Tibial nerve (tissue), 4 donors: Measurements from ENCODE around the gene ERBB4. TPM values are rescaled to one million over a fixed set of nuclear protein-coding genes. Genes with fewer than 3 reads are reported as not detected.

Experiments
- DNase-seq, 2 donors: peaks; one replicate each; pipeline ENCODE4 v3.0.0-alpha.2; 2019; ENCODE audit warnings: low spot score in 2 of 2
- H3K27ac ChIP-seq, 4 donors: fragments of 200-600 bp; sonication (generic) in 3 of 4; one replicate each; pipeline ENCODE4 v1.5.1; 2017 to 2019; ENCODE audit warnings: mild to moderate bottlenecking in 1 of 4
- H3K27me3 ChIP-seq, 2 donors: fragments of 200-600 bp; sonication (generic) in 1 of 2; one replicate each; pipeline versions ENCODE4 v1.5.1 to v1.6.0; 2017 to 2019
- H3K36me3 ChIP-seq, 3 donors: fragments of 200-600 bp; sonication (generic); one replicate each; pipeline ENCODE4 v1.5.1; 2018 to 2019
- H3K4me1 ChIP-seq, 4 donors: fragments of 200-600 bp; sonication (generic) in 3 of 4; one replicate each; pipeline ENCODE4 v1.5.1; 2017 to 2019
- H3K4me3 ChIP-seq, 4 donors: fragments of 200-600 bp; sonication (generic) in 3 of 4; one replicate each; pipeline ENCODE4 v1.5.1; 2017 to 2019; ENCODE audit warnings: mild to moderate bottlenecking in 1 of 4, moderate library complexity in 1 of 4
- H3K9me3 ChIP-seq, 4 donors: fragments of 200-600 bp; sonication (generic) in 3 of 4; one replicate each; pipeline ENCODE4 v1.5.1; 2017 to 2019
- EP300 ChIP-seq, 2 donors: sonication (generic); formaldehyde crosslinking; IDR thresholded peaks; one replicate each; pipeline ENCODE4 v1.6.1; 2017; ENCODE audit warnings: antibody characterized with exemption in 2 of 2, mild to moderate bottlenecking in 1 of 2
- POLR2A ChIP-seq, 2 donors: fragments of 450-650 bp; IDR thresholded peaks; one replicate each; pipeline ENCODE4 v1.6.1; 2017; ENCODE audit warnings: antibody characterized with exemption in 2 of 2, mild to moderate bottlenecking in 2 of 2, moderate library complexity in 2 of 2
- WGBS, 2 donors: methylation state at CpG; one replicate each; pipeline ENCODE4 v1.1.5; 2018; 5-methylcytosine and 5-hydroxymethylcytosine counted together
- total RNA-seq, 4 donors: library from RNA; depleted of rRNA; stranded (reverse); fragments of >200 nt; gene quantifications; one replicate each; pipeline ENCODE4 v1.1.0, GENCODE V29; 2016
- TF ChIP-seq, protein P1 (sequence below), 5 experiments: fragments of 200-600 bp in 3 of 5; fragments of 450-650 bp in 2 of 5; sonication (generic) in 3 of 5; IDR thresholded peaks; one replicate each; pipeline ENCODE4 v1.5.1; 2016 to 2019; ENCODE audit warnings: antibody characterized with exemption in 5 of 5, mild to moderate bottlenecking in 3 of 5, moderate library complexity in 2 of 5

The ERBB4 gene
- total RNA-seq, 4 donors from 2014 or later, result 2.4 to 3.3 (median 2.9) TPM

DNA sequence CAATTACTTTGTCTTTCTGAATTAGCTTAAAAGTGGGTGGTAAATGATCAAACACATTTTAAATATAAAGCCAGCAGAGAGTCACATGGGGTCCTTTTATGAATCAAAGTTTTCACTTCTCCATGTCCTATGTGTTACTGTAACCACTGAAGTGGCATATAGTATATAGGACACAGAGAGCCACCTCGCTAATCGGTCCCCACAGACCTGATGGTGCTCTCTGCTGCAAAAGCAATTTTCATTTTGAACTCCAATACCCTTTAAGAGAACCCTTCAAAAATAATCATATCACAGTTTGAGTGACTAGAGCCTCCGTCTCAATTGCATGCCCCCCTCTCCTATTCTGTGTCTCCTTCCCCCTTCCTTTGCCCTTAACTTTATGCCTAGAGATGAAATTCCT, 272.8 kb downstream of the ERBB4 start:
- H3K4me3 ChIP-seq, result no peak overlapping the region
- no peaks in the 10 kb centered on the region for H3K36me3 ChIP-seq
- no peaks in the 10 kb centered on the region for H3K9me3 ChIP-seq
- TF ChIP-seq, protein P1, sequence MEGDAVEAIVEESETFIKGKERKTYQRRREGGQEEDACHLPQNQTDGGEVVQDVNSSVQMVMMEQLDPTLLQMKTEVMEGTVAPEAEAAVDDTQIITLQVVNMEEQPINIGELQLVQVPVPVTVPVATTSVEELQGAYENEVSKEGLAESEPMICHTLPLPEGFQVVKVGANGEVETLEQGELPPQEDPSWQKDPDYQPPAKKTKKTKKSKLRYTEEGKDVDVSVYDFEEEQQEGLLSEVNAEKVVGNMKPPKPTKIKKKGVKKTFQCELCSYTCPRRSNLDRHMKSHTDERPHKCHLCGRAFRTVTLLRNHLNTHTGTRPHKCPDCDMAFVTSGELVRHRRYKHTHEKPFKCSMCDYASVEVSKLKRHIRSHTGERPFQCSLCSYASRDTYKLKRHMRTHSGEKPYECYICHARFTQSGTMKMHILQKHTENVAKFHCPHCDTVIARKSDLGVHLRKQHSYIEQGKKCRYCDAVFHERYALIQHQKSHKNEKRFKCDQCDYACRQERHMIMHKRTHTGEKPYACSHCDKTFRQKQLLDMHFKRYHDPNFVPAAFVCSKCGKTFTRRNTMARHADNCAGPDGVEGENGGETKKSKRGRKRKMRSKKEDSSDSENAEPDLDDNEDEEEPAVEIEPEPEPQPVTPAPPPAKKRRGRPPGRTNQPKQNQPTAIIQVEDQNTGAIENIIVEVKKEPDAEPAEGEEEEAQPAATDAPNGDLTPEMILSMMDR (IDR thresholded peaks at IDR 0.05), result no peak
- no peak for TF ChIP-seq POLR2A (IDR thresholded peaks at IDR 0.05)
- TF ChIP-seq EP300 (IDR thresholded peaks at IDR 0.05), result no peak
- no peaks in the 10 kb centered on the region for H3K4me1 ChIP-seq
- H3K27ac ChIP-seq, result no peak overlapping the region
- no peaks in the 10 kb centered on the region for H3K27me3 ChIP-seq
- DNase-seq, result no peak
- WGBS, 2 donors, result 80 to 87% methylated on average over 3 of the region's 3 CpGs

DNA sequence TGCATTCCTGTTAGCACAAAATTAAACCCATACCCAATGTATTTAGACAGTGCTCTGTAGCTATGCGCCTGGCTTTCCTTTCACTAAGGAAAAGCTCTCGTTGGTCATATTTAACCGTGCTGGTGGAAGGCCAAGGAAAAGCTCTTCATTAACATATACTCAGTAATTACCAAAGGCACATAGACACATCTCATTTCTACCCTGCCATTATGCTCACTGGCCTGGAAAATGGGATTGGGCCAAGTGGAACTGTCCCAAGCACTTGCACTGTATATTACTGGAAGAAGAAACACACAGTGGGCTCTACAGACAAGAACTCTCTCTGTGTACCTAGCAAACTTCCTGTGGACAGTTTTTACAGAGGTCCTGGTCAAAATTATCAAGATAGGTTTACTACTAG, 274.4 kb downstream of the ERBB4 start:
- no peaks in the 10 kb centered on the region for H3K4me1 ChIP-seq
- TF ChIP-seq POLR2A (IDR thresholded peaks at IDR 0.05) (no peak), EP300 (IDR thresholded peaks at IDR 0.05) (no peak)
- TF ChIP-seq, protein P1 (IDR thresholded peaks at IDR 0.05), result no peak
- no peaks in the 10 kb centered on the region for H3K36me3 ChIP-seq
- H3K9me3 ChIP-seq, result no peaks in the 10 kb centered on the region
- no peak for DNase-seq
- H3K4me3 ChIP-seq, result no peak overlapping the region
- WGBS, 2 donors, result 93 to 94% methylated on average over 3 of the region's 3 CpGs
- no peaks in the 10 kb centered on the region for H3K27me3 ChIP-seq
- no peak overlapping the region for H3K27ac ChIP-seq

DNA sequence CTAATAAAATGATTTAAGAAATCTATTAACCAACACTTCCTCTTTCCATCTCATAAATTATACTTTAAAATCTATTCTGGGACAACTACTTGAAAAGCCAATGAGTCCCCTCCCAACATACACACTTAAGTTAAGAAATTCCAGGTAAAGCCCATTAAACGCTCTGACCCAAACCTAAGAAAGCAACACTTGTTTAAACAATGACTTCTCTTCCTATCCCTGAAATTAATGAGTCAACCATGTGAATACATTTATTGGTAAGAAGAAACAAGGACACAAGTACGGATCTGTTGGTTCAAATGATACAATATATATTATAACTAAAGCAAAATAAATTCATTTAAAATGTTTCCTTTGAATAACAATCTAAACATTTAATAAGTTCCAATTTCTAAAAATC, 279.4 kb downstream of the ERBB4 start:
- Histone ChIP-seq H3K4me1 (no peaks in the 10 kb centered on the region), H3K27ac (no peak overlapping the region), H3K36me3 (no peaks in the 10 kb centered on the region), H3K27me3 (no peaks in the 10 kb centered on the region), H3K9me3 (no peaks in the 10 kb centered on the region), H3K4me3 (no peak overlapping the region)
- 82 to 89% methylated on average over 2 of the region's 2 CpGs for WGBS, 2 donors
- TF ChIP-seq EP300 (IDR thresholded peaks at IDR 0.05), result no peak
- TF ChIP-seq, protein P1 (IDR thresholded peaks at IDR 0.05), result no peak
- no peak for TF ChIP-seq POLR2A (IDR thresholded peaks at IDR 0.05)
- DNase-seq, result no peak

DNA sequence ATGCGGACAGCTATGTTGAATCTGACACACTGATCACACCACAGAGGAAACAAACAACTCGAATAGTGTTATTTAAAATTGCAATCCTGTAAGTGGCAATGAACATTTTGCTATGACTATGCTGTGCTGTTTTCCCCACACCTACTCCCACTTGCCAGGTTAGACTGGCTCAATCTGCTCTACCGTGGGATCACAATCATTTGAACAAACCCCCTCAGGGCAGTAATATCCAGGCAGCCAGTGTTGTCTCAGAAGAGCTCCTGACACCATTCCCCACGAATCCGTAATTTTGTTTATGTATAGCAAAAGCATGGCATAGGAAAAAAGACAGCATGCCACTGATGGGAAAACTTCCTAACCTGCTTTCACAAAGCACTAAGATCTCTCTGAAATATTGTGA, 284.3 kb downstream of the ERBB4 start:
- no peaks in the 10 kb centered on the region for H3K36me3 ChIP-seq
- H3K27ac ChIP-seq, result no peak overlapping the region
- H3K9me3 ChIP-seq, result no peaks in the 10 kb centered on the region
- no peaks in the 10 kb centered on the region for H3K4me1 ChIP-seq
- H3K27me3 ChIP-seq, result no peaks in the 10 kb centered on the region
- H3K4me3 ChIP-seq, result no peak overlapping the region
- 59 to 64% methylated on average over 5 of the region's 5 CpGs for WGBS, 2 donors
- no peak for DNase-seq
- TF ChIP-seq EP300 (IDR thresholded peaks at IDR 0.05), result no peak
- TF ChIP-seq, protein P1 (IDR thresholded peaks at IDR 0.05), result no peak
- no peak for TF ChIP-seq POLR2A (IDR thresholded peaks at IDR 0.05)

DNA sequence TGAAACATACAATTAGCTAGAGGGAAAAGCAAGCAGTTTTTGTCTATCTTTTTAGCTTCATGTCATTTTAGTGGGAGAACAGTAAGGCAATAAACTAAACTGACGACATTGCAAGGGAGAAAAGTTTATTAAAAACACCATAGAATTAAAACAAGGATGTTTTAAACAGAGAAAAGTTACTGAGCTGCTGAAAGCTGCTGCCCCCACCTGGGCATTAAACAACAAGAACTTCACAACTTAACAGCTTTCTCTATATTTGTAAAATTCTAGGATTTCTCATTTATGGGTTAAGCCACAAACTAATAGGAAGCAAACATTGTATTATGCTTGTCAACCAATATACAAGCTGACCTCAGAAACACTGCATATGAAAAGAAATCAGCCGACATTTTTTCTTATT, 289.2 kb downstream of the ERBB4 start:
- no peaks in the 10 kb centered on the region for H3K4me1 ChIP-seq
- H3K27me3 ChIP-seq, result no peaks in the 10 kb centered on the region
- no peak overlapping the region for H3K27ac ChIP-seq
- H3K36me3 ChIP-seq, result no peaks in the 10 kb centered on the region
- H3K9me3 ChIP-seq, result no peaks in the 10 kb centered on the region
- TF ChIP-seq, protein P1 (IDR thresholded peaks at IDR 0.05), result no peak
- TF ChIP-seq POLR2A (IDR thresholded peaks at IDR 0.05) (no peak), EP300 (IDR thresholded peaks at IDR 0.05) (no peak)
- H3K4me3 ChIP-seq, result no peak overlapping the region
- WGBS, 2 donors, result 38 to 52% methylated on average over 2 of the region's 2 CpGs
- no peak for DNase-seq
